ENCODE measurements around the gene ARNT2. TPM values are rescaled to one million over a fixed set of nuclear protein-coding genes. Genes with fewer than 3 reads are reported as not detected.

The ARNT2 gene
- total and polyA plus RNA-seq, 3 experiments from 2014 or later, result 0.11 to 0.13 TPM; not detected in 1

DNA sequence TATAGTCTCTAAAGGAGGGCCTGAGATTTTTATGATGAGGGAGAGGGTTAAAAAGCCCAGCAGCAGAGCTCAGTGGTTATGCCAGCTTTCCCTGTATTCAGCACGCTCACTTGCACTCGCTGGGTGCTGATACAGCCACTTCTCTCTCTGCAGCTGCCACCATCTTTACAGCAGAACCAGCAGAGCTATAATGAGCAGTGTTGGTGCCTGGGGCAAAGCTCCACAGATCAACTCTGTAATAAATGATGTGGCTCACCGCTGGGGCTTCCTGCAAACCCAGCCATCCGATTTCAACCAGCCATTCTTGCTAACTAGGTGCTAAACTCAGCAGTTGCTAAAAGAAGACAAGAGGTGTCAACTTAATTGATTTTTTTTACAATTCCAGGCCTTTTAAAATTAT is 48.0 kb downstream of the ARNT2 start:
- H3K36me3 ChIP-seq (ENCODE audit: insufficient read depth, low read length), result no peaks in the 10 kb centered on the region

GRCh38 chr15:80455051-80455648 is 51.0 kb downstream of the ARNT2 start:
- H3K36me3 Mint-ChIP-seq, result no peaks in the 10 kb centered on the region
- DNase-seq, result no peak
- no peaks in the 10 kb centered on the region for H3K36me3 ChIP-seq (ENCODE audit: insufficient read depth, low read length)
- H3K4me3 ChIP-seq (ENCODE audit: low read length), result no peak overlapping the region
- H3K4me1 Mint-ChIP-seq, result peaks cover 4 to 9% (median 5%) of the 10 kb centered on the region in 3 donors
- H3K9me3 ChIP-seq (ENCODE audit: low read length), result no peaks in the 10 kb centered on the region
- no peak overlapping the region for H3K27ac ChIP-seq (ENCODE audit: low read depth, low read length)
- no peaks in the 10 kb centered on the region for H3K9me3 Mint-ChIP-seq
- CTCF ChIA-PET, result interaction anchor here (0.9 to 5.8 kb wide), 5 partner anchors 9 to 803 kb away, joined by 3 to 51 read pairs (median 3); partner anchors contain the start of gene CEMIP
- no peak overlapping the region for H3K27ac Mint-ChIP-seq
- H3K4me1 ChIP-seq (ENCODE audit: insufficient read depth, low read length), result no peaks in the 10 kb centered on the region
- POLR2A ChIA-PET, result no interaction called here
- H3K27me3 ChIP-seq (ENCODE audit: insufficient read depth, low read length, poor library complexity, severe bottlenecking), result no peaks in the 10 kb centered on the region
- H3K27me3 Mint-ChIP-seq, result peaks cover 3 to 28% of the 10 kb centered on the region in 2 donors
- H3K4me3 Mint-ChIP-seq, result no peak overlapping the region

More for the DNA sequence above, 48.0 kb downstream of the ARNT2 start:
- ChIA-PET POLR2A (no interaction called here), CTCF (interaction anchor here (1.8 to 2.8 kb wide), 3 partner anchors 325 to 815 kb away, joined by 6 to 7 read pairs (median 6); no protein-coding TSS in a partner anchor)
- H3K4me3 ChIP-seq (ENCODE audit: low read length), result no peak overlapping the region
- Mint-ChIP-seq H3K27me3 (peaks cover 3 to 28% of the 10 kb centered on the region in 2 donors), H3K36me3 (no peaks in the 10 kb centered on the region), H3K27ac (peak overlapping the region in 1 of 8 donors; percentile 44), H3K4me1 (peaks cover 4 to 9% (median 5%) of the 10 kb centered on the region in 3 donors), H3K4me3 (no peak overlapping the region), H3K9me3 (no peaks in the 10 kb centered on the region)
- no peak for DNase-seq
- H3K9me3 ChIP-seq (ENCODE audit: low read length), result no peaks in the 10 kb centered on the region
- no peaks in the 10 kb centered on the region for H3K27me3 ChIP-seq (ENCODE audit: insufficient read depth, low read length, poor library complexity, severe bottlenecking)
- no peak overlapping the region for H3K27ac ChIP-seq (ENCODE audit: low read depth, low read length)
- H3K4me1 ChIP-seq (ENCODE audit: insufficient read depth, low read length), result no peaks in the 10 kb centered on the region

DNA sequence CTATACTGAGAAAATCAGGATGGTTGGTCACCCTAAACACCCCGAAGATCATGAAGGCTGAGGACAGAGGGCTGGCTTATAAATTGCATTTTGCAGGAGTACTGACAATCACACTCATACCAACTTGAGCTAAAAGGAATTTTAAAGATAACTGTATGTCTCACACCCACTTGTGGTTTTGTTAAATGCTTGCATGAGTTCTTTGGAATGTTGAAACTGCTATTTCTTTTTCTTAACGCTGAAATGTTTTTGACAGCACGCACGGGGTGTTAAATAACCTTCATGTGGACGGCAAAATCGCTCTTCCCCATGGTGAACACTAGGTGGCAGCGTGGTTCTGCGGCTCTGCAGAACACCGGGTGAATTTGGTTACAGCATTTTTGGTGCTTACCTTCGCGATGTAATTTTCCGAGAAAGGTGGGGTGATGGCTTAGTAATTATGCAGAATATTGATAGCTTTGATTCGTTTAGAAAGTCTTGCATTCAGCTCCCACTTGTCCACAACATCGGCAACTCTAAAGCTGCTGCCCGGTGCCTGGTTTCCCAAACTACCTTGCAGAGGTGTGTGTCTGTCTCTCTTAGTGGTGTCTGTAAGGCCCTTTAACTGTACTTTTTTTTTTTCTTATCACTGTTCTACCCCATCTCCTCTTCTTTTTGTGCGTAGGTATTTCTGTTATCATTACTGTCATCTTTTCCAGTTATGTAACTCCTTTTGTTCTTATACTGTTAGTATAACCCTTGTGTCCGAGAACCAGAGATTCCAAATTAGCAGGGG is 51.7 kb downstream of the ARNT2 start:
- H3K4me3 Mint-ChIP-seq, result no peak overlapping the region
- peaks cover 4 to 9% (median 5%) of the 10 kb centered on the region in 3 donors for H3K4me1 Mint-ChIP-seq
- no peaks in the 10 kb centered on the region for H3K27me3 ChIP-seq (ENCODE audit: insufficient read depth, low read length, poor library complexity, severe bottlenecking)
- no peaks in the 10 kb centered on the region for H3K36me3 ChIP-seq (ENCODE audit: insufficient read depth, low read length)
- no peak overlapping the region for H3K27ac Mint-ChIP-seq
- H3K4me3 ChIP-seq (ENCODE audit: low read length), result no peak overlapping the region
- H3K27me3 Mint-ChIP-seq, result peaks cover 3 to 28% of the 10 kb centered on the region in 2 donors
- DNase-seq, result peak; percentile 24 to 60 (median 36)
- H3K4me1 ChIP-seq (ENCODE audit: insufficient read depth, low read length), result no peaks in the 10 kb centered on the region
- CTCF ChIA-PET, result interaction anchor here (0.9 to 5.8 kb wide), 8 partner anchors 9 to 810 kb away, joined by 3 to 51 read pairs (median 4); partner anchors contain the start of gene CEMIP
- H3K27ac ChIP-seq (ENCODE audit: low read depth, low read length), result no peak overlapping the region
- POLR2A ChIA-PET, result no interaction called here
- no peaks in the 10 kb centered on the region for H3K36me3 Mint-ChIP-seq
- no peaks in the 10 kb centered on the region for H3K9me3 ChIP-seq (ENCODE audit: low read length)
- H3K9me3 Mint-ChIP-seq, result no peaks in the 10 kb centered on the region

DNA sequence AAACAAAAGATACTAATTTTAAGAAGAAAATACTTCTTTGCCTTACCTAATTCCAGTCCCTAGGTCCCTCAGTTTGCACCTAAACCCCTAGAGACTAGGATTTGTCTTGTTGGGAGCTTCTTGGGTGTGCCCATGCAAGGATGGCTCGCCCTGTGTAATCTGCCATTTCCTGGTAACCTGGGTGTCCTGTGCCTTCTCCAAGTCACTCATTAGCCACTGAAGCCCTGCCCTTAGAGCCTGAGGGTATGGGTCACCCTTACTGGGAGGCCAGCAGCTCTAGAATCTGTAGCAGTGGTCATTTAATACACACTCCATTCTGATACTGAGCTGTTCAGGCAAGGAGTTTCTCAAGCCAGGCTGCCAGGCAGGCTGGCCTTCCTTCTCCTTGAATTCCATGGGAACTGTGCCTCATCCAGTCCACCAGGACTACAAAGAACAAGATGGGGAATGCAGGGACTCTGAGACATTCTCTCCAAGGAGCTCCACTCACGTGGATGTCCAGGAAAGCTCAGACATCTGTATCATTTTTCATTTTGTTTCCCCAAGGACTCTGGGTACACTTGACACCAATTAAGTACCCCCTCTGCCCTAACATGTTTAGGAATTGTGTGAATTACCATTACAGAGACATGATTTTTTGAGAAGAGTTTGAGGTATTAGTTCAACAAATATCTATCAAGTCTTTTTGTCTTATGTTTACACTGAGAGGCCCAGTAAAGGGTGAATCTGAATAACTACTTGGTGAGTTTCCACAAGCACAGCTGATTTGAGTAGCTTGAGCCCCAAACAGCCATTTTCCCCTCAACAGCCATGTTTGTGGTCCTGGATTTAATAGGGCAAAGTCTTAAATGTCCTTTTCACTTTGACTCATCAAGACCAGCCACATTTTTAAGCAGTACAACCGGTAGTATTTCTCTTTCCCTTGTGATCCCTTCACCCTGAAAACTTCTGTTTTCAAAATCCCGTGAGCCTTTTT is 52.6 kb downstream of the ARNT2 start:
- H3K9me3 ChIP-seq (ENCODE audit: low read length), result no peaks in the 10 kb centered on the region
- H3K36me3 Mint-ChIP-seq, result no peaks in the 10 kb centered on the region
- POLR2A ChIA-PET, result no interaction called here

GRCh38 chr15:80457896-80458295 is 53.7 kb downstream of the ARNT2 start:
- H3K9me3 ChIP-seq (ENCODE audit: low read length), result no peaks in the 10 kb centered on the region
- H3K9me3 Mint-ChIP-seq, result no peaks in the 10 kb centered on the region
- H3K27me3 Mint-ChIP-seq, result peaks cover 5 to 20% of the 10 kb centered on the region in 2 donors
- CTCF ChIA-PET, result interaction anchor here (1.2 to 5.8 kb wide), 3 partner anchors 8 to 512 kb away, joined by 3 to 51 read pairs (median 3); partner anchors contain the start of gene CEMIP
- no peaks in the 10 kb centered on the region for H3K4me1 ChIP-seq (ENCODE audit: insufficient read depth, low read length)
- H3K36me3 Mint-ChIP-seq, result no peaks in the 10 kb centered on the region
- peaks cover 4 to 9% (median 5%) of the 10 kb centered on the region in 3 donors for H3K4me1 Mint-ChIP-seq
- POLR2A ChIA-PET, result no interaction called here
- no peak overlapping the region for H3K27ac ChIP-seq (ENCODE audit: low read depth, low read length)
- DNase-seq, result no peak
- H3K27me3 ChIP-seq (ENCODE audit: insufficient read depth, low read length, poor library complexity, severe bottlenecking), result no peaks in the 10 kb centered on the region
- H3K27ac Mint-ChIP-seq, result no peak overlapping the region
- H3K4me3 ChIP-seq (ENCODE audit: low read length), result no peak overlapping the region
- no peak overlapping the region for H3K4me3 Mint-ChIP-seq
- H3K36me3 ChIP-seq (ENCODE audit: insufficient read depth, low read length), result no peaks in the 10 kb centered on the region

More for the DNA sequence above, 52.6 kb downstream of the ARNT2 start:
- Histone ChIP-seq H3K4me3 (ENCODE audit: low read length) (no peak overlapping the region), H3K36me3 (ENCODE audit: insufficient read depth, low read length) (no peaks in the 10 kb centered on the region), H3K27ac (ENCODE audit: low read depth, low read length) (no peak overlapping the region), H3K27me3 (ENCODE audit: insufficient read depth, low read length, poor library complexity, severe bottlenecking) (no peaks in the 10 kb centered on the region), H3K4me1 (ENCODE audit: insufficient read depth, low read length) (no peaks in the 10 kb centered on the region)
- no peak for DNase-seq
- no peak overlapping the region for H3K4me3 Mint-ChIP-seq
- peaks cover 4 to 9% (median 5%) of the 10 kb centered on the region in 3 donors for H3K4me1 Mint-ChIP-seq
- CTCF ChIA-PET, result interaction anchor here (1.0 to 5.8 kb wide), 9 partner anchors 9 to 810 kb away, joined by 3 to 51 read pairs (median 3); partner anchors contain the start of gene CEMIP
- peaks cover 5 to 25% of the 10 kb centered on the region in 2 donors for H3K27me3 Mint-ChIP-seq
- H3K9me3 Mint-ChIP-seq, result no peaks in the 10 kb centered on the region
- no peak overlapping the region for H3K27ac Mint-ChIP-seq

DNA sequence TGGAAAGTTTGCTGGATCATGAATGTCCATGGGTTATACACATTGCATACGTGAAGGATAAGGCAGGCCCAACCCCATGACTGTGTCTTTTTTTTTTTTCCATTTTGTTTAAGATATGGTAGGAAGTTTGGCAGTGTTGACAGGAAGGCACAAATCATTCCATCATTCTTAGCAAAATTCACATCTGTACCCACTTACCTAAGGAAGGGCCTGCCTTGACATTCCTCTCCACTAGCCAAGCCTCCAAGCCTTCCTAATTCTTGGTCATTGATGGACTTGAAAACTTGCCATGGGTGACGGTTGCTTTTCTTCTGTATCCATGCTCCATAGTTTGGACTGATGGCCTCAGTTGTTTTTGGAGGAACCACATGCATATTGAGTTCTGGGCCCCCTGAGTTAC is 54.4 kb downstream of the ARNT2 start:
- Histone ChIP-seq H3K27ac (ENCODE audit: low read depth, low read length) (no peak overlapping the region), H3K4me1 (ENCODE audit: insufficient read depth, low read length) (no peaks in the 10 kb centered on the region), H3K4me3 (ENCODE audit: low read length) (no peak overlapping the region), H3K36me3 (ENCODE audit: insufficient read depth, low read length) (no peaks in the 10 kb centered on the region), H3K27me3 (ENCODE audit: insufficient read depth, low read length, poor library complexity, severe bottlenecking) (no peaks in the 10 kb centered on the region), H3K9me3 (ENCODE audit: low read length) (no peaks in the 10 kb centered on the region)
- Mint-ChIP-seq H3K9me3 (no peaks in the 10 kb centered on the region), H3K4me1 (peaks cover 4 to 9% (median 5%) of the 10 kb centered on the region in 3 donors), H3K27ac (peak overlapping the region in 1 of 8 donors; percentile 44), H3K4me3 (no peak overlapping the region), H3K36me3 (no peaks in the 10 kb centered on the region), H3K27me3 (peaks cover 4 to 16% of the 10 kb centered on the region in 2 donors)
- CTCF ChIA-PET, result no interaction called here
- no peak for DNase-seq
- POLR2A ChIA-PET, result no interaction called here

GRCh38 chr15:80459380-80459779 is 55.2 kb downstream of the ARNT2 start:
- H3K27me3 Mint-ChIP-seq, result peaks cover 4 to 12% of the 10 kb centered on the region in 2 donors
- no peak overlapping the region for H3K27ac Mint-ChIP-seq
- DNase-seq, result no peak
- no peaks in the 10 kb centered on the region for H3K9me3 Mint-ChIP-seq
- Histone ChIP-seq H3K9me3 (ENCODE audit: low read length) (no peaks in the 10 kb centered on the region), H3K4me3 (ENCODE audit: low read length) (no peak overlapping the region), H3K36me3 (ENCODE audit: insufficient read depth, low read length) (no peaks in the 10 kb centered on the region), H3K4me1 (ENCODE audit: insufficient read depth, low read length) (no peaks in the 10 kb centered on the region), H3K27ac (ENCODE audit: low read depth, low read length) (no peak overlapping the region), H3K27me3 (ENCODE audit: insufficient read depth, low read length, poor library complexity, severe bottlenecking) (no peaks in the 10 kb centered on the region)
- POLR2A ChIA-PET, result no interaction called here
- peaks cover 4 to 9% (median 5%) of the 10 kb centered on the region in 3 donors for H3K4me1 Mint-ChIP-seq
- CTCF ChIA-PET, result interaction anchor here (1.3 kb wide), 1 partner anchor 317 kb away, joined by 5 read pairs; no protein-coding TSS in a partner anchor
- no peaks in the 10 kb centered on the region for H3K36me3 Mint-ChIP-seq
- H3K4me3 Mint-ChIP-seq, result no peak overlapping the region
